Measurements from ENCODE around the gene ERBB2.
"Not testable (repeated sequence)": the region's sequence is repeated elsewhere in the genome, so short reads cannot be mapped to it uniquely, and the experiment has no call there.

Gene ERBB2

GRCh38 chr17:39722965-39723848 lies 23.3 kb downstream of the ERBB2 start:
- no peak for DNase-seq

DNA sequence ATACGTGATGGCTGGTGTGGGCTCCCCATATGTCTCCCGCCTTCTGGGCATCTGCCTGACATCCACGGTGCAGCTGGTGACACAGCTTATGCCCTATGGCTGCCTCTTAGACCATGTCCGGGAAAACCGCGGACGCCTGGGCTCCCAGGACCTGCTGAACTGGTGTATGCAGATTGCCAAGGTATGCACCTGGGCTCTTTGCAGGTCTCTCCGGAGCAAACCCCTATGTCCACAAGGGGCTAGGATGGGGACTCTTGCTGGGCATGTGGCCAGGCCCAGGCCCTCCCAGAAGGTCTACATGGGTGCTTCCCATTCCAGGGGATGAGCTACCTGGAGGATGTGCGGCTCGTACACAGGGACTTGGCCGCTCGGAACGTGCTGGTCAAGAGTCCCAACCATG lies 24.9 kb downstream of the ERBB2 start:
- no peak for DNase-seq

DNA sequence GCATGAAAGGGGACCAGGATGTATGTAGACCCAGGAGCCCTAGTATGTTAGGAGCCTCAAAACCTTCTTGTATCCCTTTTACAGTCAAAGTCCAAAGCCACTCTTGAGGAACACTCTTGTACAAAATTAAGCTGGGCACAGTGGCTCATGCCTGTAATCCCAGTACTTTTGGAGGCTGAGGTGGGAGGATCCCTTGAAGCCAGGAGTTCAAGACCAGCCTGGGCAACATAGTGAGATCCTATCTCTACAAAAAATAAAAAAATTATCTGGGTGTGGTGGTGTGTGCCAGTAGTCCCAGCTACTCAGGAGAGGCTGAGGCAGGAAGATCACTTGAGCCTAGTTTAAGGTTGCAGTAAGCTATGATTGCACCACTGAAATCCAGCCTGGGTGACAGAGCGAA lies 26.1 kb downstream of the ERBB2 start:
- DNase-seq = not testable (repeated sequence)

DNA sequence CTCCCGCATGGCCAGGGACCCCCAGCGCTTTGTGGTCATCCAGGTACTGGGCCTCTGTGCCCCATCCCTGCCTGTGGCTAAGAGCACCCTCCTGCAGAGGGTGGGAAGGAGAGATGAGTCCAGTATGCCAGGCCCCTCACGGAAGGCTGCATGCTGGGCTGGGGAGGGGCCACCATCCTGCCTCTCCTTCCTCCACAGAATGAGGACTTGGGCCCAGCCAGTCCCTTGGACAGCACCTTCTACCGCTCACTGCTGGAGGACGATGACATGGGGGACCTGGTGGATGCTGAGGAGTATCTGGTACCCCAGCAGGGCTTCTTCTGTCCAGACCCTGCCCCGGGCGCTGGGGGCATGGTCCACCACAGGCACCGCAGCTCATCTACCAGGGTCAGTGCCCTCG lies 26.8 kb downstream of the ERBB2 start:
- DNase-seq = no peak

DNA sequence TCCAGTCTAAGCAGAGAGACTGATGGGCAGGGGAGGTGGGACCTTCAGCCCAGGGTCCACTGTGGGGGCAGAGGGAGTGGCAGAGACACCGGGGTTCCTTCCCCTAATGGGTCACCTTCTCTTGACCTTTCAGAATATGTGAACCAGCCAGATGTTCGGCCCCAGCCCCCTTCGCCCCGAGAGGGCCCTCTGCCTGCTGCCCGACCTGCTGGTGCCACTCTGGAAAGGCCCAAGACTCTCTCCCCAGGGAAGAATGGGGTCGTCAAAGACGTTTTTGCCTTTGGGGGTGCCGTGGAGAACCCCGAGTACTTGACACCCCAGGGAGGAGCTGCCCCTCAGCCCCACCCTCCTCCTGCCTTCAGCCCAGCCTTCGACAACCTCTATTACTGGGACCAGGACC lies 27.7 kb downstream of the ERBB2 start:
- no peak for DNase-seq

- DNase-seq = no peak
Observed at GRCh38 chr17:39729280-39729851, 29.5 kb downstream of the ERBB2 start.

DNA sequence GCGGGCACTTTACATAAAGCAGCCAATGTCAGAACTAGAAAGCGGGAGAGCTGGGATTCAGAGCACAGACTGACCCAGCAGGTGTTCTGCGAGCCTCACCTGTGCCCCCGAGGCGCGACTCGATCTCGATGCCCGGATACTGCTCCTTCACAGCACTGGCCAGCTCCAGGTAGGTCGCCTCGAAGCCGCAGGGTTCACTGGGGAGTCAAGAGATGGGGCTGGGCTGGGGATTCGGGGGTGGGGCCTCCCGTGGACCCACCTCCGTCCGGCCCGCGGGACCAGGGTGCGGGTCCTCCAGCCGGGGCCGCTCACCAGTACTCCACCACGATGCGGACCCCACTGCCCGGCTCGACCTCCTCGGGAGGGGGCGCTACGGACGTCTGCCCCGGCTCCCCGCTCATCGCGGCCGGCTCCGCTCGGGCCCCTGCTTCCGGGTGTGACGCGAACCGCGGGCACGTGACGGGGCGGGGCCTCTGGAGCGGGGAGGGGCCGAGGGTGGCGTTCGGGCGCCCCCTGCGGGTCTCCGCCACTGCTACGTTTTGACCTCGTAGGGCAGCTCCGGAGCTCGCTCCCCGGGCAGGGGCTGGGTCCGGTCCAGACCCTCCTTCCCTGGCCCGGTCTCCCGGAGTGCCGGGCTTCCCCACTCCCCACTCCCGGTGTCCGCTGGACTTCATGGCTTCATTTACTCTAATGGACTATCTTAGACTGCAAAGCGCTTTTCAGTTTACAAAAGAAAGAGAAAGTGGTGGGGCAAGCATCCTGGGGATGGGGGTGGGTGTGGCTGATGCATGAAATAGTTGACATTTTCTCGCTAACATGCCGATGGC lies 30.4 kb downstream of the ERBB2 start, which contains the start of gene MIEN1:
Gene MIEN1, minus strand, starts transcription at position 438 of the 827 bp plus-strand sequence. Its CDS starts 37 bp downstream, at position 401.
- DNase-seq = peak; percentile 56 to 97 (median 85)

DNA sequence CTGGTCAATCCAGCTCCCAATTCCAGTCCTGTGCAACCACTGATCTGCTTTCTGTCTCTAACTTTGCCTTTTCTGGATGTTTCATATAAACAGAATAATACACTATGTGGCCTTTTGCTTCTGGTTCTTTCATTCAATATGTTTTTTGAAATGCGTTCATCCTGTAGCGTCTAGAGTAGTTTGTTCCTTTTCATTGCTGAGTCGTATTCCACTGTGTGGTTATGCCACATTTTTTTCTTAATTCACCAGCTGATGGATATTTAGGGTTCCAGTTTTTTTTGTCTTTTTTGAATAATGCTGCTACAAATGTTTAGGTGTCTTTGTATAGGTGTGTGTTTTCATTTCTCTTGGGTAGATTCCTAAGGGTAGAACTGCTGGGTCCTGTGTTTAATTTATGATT lies 32.7 kb downstream of the ERBB2 start:
- DNase-seq = no peak

GRCh38 chr17:39735882-39736281 lies 36.0 kb downstream of the ERBB2 start:
- no peak for DNase-seq

GRCh38 chr17:39736319-39737165 lies 36.7 kb downstream of the ERBB2 start:
- no peak for DNase-seq

DNA sequence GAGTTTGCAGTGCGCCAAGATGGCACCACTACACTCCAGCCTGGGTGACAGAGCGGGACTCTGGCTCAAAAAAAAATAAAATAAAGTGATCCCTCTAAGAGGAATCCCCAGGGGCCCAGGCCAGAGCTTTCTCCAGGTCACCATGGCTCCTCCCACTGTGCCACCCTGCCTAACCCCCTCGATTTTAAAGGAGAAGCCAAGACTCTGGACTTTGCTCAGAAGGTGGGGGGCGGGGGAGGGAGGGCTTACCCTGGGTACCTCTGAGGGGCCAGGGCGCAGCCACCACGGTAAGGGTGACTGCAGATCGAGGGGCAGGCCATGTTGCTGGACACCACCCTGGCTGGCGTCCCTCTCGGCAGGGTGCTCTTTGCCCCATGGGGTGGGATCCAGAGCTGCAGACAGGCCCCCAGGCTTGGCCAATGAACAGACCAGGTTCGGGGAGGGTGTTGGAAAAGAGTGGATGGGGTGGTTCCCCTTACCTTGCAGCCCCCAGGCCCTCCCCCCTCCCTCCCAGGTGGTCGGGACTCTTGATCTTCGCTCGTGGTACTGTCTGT lies 37.4 kb downstream of the ERBB2 start:
- DNase-seq = no peak

GRCh38 chr17:39737760-39738567 lies 38.1 kb downstream of the ERBB2 start, which contains the start of gene GRB7:
Gene GRB7, plus strand, starts transcription at chr17:39737938. Its CDS starts 4,364 bp downstream, at chr17:39742302.
- DNase-seq = no peak

DNA sequence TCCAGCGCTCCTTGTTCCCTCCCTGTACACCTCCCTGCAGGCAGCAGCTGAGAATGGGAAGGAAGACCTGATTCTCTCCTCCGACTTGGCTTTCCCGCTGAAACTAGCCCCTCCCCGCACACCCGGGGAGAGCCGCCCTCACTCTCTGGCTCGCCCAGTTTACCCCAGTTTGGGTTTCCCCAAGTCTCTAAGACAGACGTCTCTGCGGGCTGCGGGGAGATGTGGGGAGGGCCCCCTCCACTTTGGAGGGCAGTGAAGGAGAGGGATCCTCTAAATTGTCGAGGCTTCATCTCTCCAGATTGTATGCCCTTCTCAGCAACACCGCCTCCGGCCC lies 38.7 kb downstream of the ERBB2 start:
- no peak for DNase-seq

DNA sequence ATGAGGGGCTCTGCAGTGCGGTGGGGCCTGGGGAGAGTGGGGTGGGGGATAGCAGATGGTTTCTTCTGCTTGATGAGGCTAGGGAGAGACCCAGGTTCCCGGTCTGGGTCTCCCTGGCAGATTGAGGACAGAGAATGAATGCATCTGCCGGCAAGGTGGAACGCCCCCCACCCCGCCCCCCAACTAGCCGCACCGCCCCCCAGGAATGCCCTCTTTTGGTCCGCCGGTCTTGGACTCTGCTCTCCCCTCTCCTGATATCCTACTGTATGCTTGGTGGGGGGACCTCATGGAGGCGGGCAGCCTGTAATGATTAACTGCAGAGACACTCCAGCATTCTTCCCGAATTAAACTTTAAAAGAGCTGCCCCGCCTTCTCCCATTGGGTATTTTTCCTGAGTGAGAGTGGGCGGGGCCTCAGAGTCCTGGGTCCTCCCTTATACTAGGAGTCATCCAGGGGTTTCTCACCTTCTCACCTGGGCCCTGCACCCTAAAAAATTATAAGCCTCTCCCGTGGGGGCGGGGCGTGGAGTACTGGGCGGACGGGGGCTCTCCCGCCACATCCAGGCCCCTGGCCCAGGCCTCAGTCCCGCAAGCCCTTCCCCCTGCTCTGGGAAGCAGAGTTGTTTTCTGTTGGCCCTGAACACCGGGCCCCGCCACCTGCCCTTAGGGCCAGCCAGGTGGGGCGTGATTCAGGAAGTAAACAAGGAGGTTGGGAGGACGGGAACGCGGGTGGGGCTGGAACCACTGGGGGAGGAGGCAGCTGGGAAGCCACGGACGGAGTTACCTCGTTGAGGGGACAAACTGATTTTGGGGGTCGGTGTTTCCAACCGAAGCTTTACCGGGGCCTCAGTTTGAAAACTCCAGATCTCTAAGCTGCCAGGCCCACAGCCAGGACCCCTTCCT lies 39.4 kb downstream of the ERBB2 start:
- DNase-seq = no peak

- no peak for DNase-seq
Observed at GRCh38 chr17:39739885-39740356, 40.1 kb downstream of the ERBB2 start.

GRCh38 chr17:39740357-39741111 lies 40.7 kb downstream of the ERBB2 start:
- no peak for DNase-seq

- no peak for DNase-seq
Observed at GRCh38 chr17:39742126-39742855, 42.4 kb downstream of the ERBB2 start.

Data from hypothalamus (tissue), 51 donors.